Gastrocnemius medialis (tissue), 4 donors: ENCODE results near the gene MYOCD.

Source experiments
- POLR2A ChIP-seq, 2 donors: fragments of 450-650 bp; IDR thresholded peaks; one replicate each; pipeline ENCODE4 v1.6.1; 2017; ENCODE audit warnings: antibody characterized with exemption in 2 of 2, mild to moderate bottlenecking in 2 of 2, moderate library complexity in 2 of 2
- TF ChIP-seq, protein P1 (sequence below), 5 experiments: fragments of 450-650 bp in 3 of 5; fragments of 200-600 bp in 2 of 5; sonication (generic) in 2 of 5; IDR thresholded peaks in 4 of 5; conservative IDR thresholded peaks in 1 of 5; 1 replicate in 4 of 5; 2 replicates in 1 of 5; pipeline ENCODE4 v1.5.1; 2016 to 2019; ENCODE audit warnings: antibody characterized with exemption in 5 of 5, mild to moderate bottlenecking in 3 of 5, moderate library complexity in 3 of 5

DNA sequence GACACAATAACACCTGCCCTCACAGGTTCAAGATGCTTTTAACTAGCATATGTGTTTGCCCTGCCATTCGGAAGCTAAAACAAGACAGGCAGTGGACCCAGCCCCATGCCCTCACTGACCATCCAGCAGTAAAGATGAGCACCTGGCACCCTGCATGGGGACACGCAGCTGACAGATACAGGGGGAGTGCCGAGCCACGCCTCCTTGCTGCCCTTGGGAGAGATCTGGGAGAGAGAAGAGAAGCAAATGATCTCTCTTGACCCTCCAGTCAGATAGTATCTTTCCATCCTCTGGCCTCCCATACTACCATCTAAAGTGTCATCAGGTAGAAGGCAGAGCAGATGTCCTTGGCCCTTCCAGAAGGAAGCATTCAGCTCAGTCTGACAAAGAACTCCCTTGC lies 40.6 kb upstream of the MYOCD start:
- TF ChIP-seq, protein P1, sequence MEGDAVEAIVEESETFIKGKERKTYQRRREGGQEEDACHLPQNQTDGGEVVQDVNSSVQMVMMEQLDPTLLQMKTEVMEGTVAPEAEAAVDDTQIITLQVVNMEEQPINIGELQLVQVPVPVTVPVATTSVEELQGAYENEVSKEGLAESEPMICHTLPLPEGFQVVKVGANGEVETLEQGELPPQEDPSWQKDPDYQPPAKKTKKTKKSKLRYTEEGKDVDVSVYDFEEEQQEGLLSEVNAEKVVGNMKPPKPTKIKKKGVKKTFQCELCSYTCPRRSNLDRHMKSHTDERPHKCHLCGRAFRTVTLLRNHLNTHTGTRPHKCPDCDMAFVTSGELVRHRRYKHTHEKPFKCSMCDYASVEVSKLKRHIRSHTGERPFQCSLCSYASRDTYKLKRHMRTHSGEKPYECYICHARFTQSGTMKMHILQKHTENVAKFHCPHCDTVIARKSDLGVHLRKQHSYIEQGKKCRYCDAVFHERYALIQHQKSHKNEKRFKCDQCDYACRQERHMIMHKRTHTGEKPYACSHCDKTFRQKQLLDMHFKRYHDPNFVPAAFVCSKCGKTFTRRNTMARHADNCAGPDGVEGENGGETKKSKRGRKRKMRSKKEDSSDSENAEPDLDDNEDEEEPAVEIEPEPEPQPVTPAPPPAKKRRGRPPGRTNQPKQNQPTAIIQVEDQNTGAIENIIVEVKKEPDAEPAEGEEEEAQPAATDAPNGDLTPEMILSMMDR (IDR thresholded peaks at IDR 0.05 in 4 of 5, conservative IDR thresholded peaks at IDR 0.05 in 1 of 5): no peak
- TF ChIP-seq POLR2A (IDR thresholded peaks at IDR 0.05): no peak
